Esophagus mucosa (tissue), 1 donor: Measurements from ENCODE around the gene PPP2R2C. TPM values are rescaled to one million over a fixed set of nuclear protein-coding genes. Genes with fewer than 3 reads are reported as not detected.

Experiments used
- ATAC-seq: fragments of 200-7000 bp; cut with Tn5 transposase; one replicate; pipeline ENCODE4 v1.9.1; 2020
- total RNA-seq: library from RNA; stranded (reverse); gene quantifications from one replicate; pipeline ENCODE4 v1.2.4, GENCODE V29; 2023
- donor health status: DM: yes; HTN: yes; CAD: no.

The PPP2R2C gene
- total RNA-seq, 1 donor from 2014 or later = 65.7 TPM

DNA sequence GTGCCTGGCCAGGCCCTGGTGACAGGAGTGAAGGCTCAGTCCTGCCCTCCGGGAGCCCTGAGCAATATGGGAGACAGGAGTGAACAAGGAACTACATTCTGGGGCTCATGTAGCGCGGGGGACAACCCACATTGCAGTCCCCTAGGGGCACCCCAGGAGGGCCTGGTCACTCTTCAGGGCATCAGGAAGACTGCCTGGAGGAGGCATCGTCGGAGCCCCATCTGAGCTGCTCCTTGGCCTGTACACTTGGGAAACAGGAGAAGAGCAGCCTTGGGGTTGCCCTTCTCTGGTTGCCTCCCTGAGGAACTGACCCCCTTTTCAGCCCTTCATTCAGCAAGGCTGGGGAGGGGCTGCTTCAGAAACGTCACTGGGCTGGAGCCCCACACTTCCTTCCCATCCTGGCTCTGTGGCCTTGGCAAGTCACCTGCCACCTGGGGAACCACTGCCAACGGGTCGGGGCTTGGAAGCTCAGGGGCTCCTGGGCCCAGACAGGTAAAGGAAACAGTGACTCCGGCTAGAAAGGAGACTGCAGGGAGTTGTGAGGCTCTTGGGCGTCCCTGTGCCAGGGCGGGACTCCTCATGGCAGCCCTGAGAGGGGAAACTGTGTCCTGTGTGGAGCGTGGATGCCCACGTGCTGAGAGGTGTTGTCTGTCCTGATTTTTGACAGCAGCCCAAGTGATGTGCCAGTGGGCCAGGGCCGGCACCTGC lies 192.7 kb downstream of the PPP2R2C start:
- ATAC-seq = no peak

DNA sequence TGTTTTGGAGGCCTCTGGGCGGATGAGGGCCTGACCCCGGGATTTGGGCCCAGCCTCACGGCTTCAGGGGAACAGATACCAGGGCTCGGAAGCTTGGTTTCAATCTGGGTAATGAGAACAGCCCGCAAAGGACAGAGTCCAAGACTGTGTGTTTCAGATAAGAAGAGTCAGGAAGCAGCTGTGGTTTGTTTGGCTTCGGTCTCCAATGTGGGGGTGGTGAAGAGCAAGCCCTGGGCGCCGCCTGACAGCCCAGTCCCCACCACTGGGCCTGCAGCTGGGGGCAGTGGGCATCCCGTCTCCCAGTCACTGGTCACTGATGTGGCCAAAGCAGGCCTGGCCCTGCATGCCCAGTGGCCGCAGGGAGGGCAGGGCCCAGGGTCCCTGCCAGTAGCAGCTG lies 193.6 kb downstream of the PPP2R2C start:
- no peak for ATAC-seq

DNA sequence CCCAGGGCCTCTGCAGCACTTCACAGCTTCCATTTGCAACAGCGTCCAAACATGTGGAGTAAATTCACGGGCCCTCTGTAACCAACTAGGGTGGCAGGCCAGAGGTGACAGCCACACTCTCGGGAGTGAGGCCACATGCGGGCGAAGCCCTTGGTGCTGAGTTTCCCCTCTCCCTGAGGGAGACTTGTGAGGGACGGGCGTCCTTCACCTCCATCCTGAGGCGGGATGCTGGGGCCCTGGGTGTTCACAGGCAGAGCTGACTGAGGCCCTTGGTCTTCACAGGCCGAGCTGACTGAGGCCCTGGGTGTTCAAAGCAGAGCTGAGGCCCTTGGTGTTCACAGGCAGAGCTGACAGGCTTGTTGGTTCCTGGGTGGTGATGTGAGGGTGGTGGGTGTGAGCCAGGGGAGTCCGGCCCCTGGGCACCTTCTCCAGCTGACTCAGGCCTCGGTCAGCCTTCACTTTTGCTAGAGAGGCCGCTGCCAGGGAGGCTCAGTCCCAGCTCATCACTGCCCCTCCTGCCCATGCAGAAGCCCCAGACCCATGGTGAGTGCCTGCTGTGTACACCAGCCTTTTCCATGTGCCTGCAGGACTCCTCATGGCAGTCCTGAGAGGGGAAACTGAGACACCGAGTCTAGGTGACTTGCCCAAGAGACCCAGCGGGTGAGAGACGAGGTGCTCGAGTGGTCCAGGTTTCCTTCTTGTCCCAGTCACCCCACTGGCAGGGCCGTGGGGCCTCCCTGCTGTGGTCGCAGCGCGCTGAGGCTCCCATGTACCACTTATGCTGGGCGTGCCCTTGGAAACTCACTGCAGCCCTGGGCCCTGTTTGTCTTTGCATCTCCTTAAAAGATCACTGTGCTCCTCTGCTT lies 194.2 kb downstream of the PPP2R2C start:
- no peak for ATAC-seq

DNA sequence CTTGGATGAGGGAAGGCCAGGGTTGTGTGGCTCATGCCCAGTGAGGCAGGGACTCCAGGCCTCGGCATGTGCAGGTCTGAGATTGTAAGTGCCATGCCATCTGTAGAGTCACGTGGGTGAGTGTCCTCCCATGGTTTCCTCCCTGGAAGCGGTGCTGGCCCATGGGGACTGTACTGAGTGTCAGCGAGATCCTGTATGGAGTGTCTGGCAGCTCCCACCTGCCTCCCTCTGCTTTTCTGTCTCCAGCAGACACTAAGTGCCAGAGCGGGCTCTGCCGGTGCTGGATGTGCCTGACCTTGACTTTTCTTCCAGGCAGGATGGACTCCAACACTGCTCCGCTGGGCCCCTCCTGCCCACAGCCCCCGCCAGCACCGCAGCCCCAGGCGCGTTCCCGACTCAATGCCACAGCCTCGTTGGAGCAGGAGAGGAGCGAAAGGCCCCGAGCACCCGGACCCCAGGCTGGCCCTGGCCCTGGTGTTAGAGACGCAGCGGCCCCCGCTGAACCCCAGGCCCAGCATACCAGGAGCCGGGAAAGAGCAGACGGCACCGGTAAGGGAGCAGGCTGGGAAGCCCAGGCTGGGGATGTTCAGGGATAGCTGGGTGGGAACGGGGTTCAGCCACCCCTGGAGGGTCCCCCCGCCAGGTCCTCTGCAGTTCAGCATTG lies 195.1 kb downstream of the PPP2R2C start:
- ATAC-seq = no peak

DNA sequence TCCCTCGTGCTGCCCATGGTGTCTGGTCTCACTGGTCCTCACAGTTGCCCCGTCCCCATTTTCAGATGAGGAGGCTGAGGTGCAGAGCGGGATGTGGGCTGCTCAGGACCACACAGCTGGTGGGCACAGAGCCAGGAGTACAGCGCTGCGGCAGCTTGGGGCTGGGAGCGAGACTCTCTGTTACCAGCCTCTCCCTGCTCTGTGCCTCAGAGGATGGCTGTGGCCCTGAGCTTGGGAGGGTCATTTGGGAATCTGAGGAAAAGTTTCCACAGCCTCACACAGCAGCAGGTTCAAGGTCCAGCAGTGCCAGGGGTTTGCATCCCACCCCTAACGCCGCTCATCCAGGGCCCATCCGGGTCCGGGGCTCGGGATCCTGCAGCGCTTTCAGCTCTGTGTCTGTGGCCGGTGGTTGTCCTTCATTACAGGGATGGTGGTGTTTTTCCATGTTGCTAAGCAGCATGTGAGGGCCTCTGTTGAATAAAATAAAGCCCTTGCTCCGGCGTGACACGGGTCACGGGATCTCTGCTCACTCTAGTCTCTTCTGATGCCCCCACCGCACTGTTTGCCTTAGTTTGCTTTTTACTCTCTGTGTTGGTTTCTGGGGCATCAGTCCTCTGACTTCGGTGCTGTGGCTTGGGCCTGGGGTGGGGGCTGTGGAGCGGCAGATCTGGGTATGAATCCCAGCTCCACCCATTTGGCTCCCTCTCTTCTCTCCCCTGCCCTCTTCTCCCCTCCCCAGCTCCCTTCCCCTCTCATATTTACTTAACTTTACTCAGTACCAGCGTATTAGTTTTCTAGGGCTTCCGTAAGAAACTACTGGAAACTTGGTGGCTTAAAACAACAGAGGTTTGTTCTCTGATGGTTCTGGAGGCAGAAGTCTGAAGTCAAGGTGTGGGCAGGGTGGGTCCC lies 196.3 kb downstream of the PPP2R2C start:
- no peak for ATAC-seq

DNA sequence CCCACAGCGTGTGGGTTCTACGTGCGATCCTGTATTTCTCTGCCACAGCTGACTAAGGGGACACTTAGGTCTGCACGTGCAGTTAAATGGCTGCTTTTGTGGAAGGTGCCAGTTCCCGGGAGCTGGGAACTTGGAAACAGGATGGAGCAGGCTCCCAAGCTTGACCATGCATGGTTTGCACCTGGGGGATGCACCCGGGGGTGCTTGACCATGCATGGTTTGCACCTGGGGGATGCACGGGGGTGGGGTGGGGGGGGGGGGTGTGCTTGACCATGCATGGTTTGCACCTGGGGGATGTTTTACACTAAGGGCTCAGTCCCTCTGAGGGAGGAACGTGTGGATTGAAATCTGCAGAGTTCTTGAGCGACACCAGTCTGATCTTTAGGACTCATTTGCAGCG lies 197.1 kb downstream of the PPP2R2C start:
- no peak for ATAC-seq

DNA sequence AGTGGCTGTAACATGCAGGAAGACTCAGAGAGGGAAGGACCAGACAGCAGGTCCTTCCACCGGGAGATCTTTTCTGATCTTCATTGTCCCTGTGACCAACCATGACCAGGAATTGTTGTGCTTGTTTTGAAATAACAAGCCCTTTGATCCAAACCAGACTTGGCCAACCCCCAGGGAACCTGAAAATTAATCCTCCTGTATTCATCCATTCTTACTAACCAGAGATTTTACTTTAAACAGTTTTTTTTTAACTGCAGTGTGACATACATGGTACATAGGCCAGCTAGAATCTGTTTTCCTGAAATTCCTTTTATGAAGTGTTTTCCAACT lies 198.8 kb downstream of the PPP2R2C start:
- ATAC-seq = no peak

DNA sequence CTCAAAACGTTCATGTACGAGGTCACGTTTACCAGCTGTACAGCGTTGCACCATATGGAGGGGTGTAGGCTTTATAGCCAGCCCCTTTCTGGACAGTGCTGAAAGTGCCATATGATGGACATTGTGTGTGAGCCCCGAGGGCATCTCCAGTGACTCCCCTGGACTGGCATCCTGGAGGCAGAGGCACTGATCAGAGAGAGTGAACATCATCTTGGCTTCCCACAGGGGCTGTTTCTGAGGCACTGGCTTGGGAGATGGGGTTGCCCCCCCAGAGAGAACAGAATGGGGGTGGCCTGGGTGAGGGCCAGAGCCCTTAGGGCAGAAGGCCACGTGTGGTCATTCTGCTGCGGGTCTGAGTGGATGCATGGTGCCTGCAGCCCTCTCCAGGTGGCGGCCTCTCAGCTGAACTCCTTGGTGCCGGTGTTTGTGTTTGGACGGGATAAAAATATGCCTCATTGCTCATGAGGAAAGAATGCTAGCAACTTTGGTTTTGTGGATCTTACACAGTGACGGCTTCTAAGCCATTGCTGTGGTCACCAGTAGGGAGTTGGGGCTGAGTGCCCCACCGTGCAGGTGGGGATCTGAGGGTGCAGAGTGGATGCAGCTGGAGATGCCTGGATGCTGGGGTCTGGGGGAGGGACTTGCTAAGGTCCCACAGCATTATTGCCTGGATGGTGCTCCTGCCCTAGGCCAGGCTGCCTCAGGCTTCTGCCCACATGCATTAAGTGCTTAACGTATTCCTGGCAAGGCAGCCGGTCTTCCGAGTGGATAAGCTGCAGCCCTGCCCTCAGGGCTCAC lies 199.4 kb downstream of the PPP2R2C start:
- ATAC-seq = no peak

DNA sequence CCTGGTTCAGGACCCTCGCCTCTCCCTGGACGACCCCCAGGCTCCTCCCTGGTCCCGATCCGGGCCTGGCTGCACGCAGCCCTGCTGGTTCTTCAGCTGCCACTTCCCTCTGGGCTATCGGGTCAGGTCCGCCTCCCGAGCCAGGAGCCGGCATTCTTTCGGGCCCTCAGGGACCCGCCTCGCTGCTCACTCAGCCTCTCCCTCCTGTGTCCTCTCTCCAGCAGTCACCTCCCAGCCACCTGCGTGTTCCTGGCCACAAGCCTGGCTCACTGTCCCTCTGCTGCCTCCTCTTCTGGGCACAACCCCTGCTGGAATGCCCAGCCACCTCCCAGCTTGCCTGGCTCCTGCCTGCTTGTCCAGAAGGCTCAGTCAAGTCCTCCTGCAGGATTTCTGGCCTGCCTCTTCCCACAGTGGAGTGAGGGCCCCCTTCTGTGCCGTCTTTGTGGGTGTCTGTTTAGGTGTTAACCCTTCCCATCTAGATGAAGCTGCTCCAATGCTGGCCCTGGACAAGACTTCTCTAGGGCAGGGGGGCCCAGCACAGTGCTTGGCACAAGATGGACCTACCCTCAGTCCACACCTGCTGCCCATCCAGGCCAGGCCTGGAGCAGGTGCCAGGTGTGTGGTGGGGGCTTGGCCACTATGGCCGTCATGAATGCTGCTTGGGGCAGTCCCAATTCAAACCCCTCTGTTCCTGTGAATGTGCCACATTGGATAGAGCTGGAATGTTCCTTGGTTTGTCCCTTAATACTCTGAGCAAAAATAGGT lies 200.5 kb downstream of the PPP2R2C start:
- no peak for ATAC-seq

DNA sequence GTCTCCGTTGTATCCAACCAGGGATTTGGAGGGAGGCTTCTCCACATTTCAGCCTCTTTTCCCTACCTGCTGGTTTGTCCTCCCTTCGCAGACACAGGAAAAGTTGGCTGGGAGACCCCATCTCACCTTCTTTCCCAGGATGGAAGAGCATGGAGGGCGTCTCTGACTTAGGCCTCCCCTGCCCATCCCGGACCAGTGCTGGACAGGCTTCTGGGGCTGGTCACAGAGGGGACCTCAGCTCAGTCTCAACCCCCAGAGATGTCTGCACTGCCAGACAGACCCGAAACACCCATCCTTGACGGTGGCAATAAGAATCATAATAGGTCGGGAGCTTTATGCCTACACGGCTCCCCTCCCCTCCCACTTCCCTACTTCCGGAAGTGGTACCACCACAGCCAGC lies 201.2 kb downstream of the PPP2R2C start:
- no peak for ATAC-seq

DNA sequence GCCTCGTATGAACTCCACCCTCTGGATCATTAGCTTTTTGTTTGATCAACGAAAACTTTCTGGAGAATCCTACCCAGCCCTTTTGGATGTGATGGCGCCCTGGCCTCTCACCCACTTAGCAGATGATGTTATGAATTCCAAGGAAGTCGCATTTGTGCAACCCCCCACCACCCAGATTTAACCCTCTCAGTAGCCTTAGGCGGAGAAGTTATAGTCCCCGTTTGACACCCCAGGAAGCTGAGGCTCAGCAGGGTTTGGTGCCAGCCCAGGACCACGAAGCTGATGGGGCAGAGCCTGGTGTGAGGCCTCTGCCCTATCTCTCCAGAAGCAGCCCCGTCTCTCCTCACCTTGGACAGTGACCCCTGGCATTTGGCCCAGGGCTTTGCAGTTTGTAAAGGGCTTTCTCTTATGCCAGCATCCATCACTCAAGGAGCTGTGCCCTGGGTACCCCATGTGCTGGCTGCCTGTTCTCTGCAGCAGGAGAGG lies 201.7 kb downstream of the PPP2R2C start:
- ATAC-seq = no peak

Other genes with a start within 250 kb of the PPP2R2C start
- gene WFS1, start 202.8 kb downstream of the PPP2R2C start, total RNA-seq = 3.7 TPM
- gene MAN2B2, start 102.6 kb upstream of the PPP2R2C start, total RNA-seq = 11.0 TPM
- 157 TPM for gene MRFAP1, start 168.1 kb upstream of the PPP2R2C start, total RNA-seq
- gene S100P, start 221.3 kb upstream of the PPP2R2C start, total RNA-seq = 1,144 TPM
- gene MRFAP1L1, start 237.3 kb upstream of the PPP2R2C start, total RNA-seq = 28.1 TPM
- 9.8 TPM for gene BLOC1S4, start 243.6 kb upstream of the PPP2R2C start, total RNA-seq